Liver (tissue), 3 donors: ENCODE data around the gene SIK3.

Experiments used
- CTCF ChIP-seq: fragments of 150-350 bp; IDR thresholded peaks from 2 replicates; pipeline ENCODE4 v1.5.1; 2017; ENCODE audit warnings: improper control_type of control experiment, low read depth, low read length; ENCODE audit not compliant: missing input control
- SP1 ChIP-seq: IDR thresholded peaks from 2 replicates; pipeline ENCODE4 v1.6.1; 2018; ENCODE audit warnings: antibody characterized with exemption, mild to moderate bottlenecking
- YY1 ChIP-seq: IDR thresholded peaks from 2 replicates; pipeline ENCODE4 v1.6.1; 2016; ENCODE audit warnings: antibody characterized with exemption, mild to moderate bottlenecking
- ZBTB33 ChIP-seq: IDR thresholded peaks from 2 replicates; pipeline ENCODE4 v1.6.1; 2016; ENCODE audit warnings: antibody characterized with exemption
- donor health status: healthy.
- donor health status: healthy.

- TF ChIP-seq ZBTB33 (no peak), YY1 (no peak), CTCF (no peak), SP1 (no peak)
These were observed 45.8 kb downstream of the SIK3 start for GRCh38 chr11:117052196-117053149.
